ENCODE data around the gene VAV1. TPM values are rescaled to one million over a fixed set of nuclear protein-coding genes. Genes with fewer than 3 reads are reported as not detected.

Gene VAV1
- polyA plus RNA-seq, 1 donor from 2014 or later: not detected

DNA sequence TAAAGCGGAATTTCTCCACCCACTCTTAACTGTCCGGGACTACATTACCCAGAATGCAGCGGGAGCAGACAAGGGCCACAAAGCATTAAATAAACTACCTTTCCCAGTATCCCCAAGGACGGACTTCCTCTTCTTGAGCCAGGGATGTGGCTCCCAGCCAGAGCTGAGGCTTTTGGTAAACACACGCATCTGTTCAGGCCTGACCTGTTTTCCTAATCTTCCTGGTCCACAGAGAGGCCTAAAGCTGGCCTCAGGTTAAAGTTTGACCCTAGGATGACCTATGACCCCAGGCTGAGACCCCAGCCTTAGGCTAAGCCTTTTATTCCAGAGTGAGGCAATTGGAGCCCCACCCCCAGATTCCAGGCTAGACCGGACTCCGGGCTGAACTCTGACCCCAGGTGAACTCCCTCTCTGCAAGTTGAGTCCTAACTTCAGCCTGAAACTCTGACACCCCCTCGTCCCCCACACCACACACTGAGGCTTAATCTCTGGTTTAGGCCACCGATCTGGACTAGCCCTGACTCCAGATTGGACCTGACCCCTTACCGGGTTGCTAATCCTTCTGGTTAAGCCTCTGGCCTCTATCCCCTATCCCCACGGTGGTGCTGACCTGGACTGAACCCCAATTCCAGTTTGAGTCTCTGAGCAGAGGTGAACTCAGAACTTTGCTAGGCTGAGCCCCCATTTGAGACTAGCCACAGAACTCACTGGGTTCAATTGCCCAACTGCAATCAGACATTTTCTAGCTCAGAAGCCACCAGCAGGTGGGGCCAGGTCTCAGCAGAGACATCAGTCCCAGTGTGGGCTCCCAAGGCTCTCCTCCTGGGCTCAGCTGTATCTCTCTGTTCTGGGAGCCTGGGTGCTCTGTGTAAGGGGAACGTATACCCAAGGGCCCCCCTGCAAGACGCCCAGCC, 34.4 kb upstream of the VAV1 start:
- TF ChIP-seq RAD21 (conservative IDR thresholded peaks at IDR 0.05) (peak; percentile 38), SMC3 (conservative IDR thresholded peaks at IDR 0.05; ENCODE audit: poor library complexity) (peak; percentile 57), TAF1 (IDR thresholded peaks at IDR 0.05; ENCODE audit: low read depth) (no peak), POLR2AphosphoS5 (IDR thresholded peaks at IDR 0.05) (no peak), MXI1 (conservative IDR thresholded peaks at IDR 0.05; ENCODE audit: poor library complexity, severe bottlenecking) (no peak), EP300 (conservative IDR thresholded peaks at IDR 0.05; ENCODE audit: poor library complexity, severe bottlenecking) (no peak), EZH2 (IDR thresholded peaks at IDR 0.05; ENCODE audit: borderline replicate concordance, insufficient read depth, low read length, poor library complexity, severe bottlenecking) (no peak)
- TF ChIP-seq, protein P1, sequence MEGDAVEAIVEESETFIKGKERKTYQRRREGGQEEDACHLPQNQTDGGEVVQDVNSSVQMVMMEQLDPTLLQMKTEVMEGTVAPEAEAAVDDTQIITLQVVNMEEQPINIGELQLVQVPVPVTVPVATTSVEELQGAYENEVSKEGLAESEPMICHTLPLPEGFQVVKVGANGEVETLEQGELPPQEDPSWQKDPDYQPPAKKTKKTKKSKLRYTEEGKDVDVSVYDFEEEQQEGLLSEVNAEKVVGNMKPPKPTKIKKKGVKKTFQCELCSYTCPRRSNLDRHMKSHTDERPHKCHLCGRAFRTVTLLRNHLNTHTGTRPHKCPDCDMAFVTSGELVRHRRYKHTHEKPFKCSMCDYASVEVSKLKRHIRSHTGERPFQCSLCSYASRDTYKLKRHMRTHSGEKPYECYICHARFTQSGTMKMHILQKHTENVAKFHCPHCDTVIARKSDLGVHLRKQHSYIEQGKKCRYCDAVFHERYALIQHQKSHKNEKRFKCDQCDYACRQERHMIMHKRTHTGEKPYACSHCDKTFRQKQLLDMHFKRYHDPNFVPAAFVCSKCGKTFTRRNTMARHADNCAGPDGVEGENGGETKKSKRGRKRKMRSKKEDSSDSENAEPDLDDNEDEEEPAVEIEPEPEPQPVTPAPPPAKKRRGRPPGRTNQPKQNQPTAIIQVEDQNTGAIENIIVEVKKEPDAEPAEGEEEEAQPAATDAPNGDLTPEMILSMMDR (IDR thresholded peaks at IDR 0.05; ENCODE audit: poor library complexity, severe bottlenecking): peak; percentile 65
- TF ChIP-seq, protein P2, sequence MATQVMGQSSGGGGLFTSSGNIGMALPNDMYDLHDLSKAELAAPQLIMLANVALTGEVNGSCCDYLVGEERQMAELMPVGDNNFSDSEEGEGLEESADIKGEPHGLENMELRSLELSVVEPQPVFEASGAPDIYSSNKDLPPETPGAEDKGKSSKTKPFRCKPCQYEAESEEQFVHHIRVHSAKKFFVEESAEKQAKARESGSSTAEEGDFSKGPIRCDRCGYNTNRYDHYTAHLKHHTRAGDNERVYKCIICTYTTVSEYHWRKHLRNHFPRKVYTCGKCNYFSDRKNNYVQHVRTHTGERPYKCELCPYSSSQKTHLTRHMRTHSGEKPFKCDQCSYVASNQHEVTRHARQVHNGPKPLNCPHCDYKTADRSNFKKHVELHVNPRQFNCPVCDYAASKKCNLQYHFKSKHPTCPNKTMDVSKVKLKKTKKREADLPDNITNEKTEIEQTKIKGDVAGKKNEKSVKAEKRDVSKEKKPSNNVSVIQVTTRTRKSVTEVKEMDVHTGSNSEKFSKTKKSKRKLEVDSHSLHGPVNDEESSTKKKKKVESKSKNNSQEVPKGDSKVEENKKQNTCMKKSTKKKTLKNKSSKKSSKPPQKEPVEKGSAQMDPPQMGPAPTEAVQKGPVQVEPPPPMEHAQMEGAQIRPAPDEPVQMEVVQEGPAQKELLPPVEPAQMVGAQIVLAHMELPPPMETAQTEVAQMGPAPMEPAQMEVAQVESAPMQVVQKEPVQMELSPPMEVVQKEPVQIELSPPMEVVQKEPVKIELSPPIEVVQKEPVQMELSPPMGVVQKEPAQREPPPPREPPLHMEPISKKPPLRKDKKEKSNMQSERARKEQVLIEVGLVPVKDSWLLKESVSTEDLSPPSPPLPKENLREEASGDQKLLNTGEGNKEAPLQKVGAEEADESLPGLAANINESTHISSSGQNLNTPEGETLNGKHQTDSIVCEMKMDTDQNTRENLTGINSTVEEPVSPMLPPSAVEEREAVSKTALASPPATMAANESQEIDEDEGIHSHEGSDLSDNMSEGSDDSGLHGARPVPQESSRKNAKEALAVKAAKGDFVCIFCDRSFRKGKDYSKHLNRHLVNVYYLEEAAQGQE (IDR thresholded peaks at IDR 0.05; ENCODE audit: borderline replicate concordance): no peak
- no peaks in the 10 kb centered on the region for H3K9me2 ChIP-seq (ENCODE audit: insufficient read depth, low read length)
- H3K36me3 ChIP-seq (ENCODE audit: insufficient read depth, low read length): no peaks in the 10 kb centered on the region
- H3K79me2 ChIP-seq (replicated peaks; ENCODE audit: insufficient read depth, low read length): no peaks in the 10 kb centered on the region
- peak overlapping the region; percentile 38 for H3K9ac ChIP-seq (ENCODE audit: low read length)
- peak overlapping the region; percentile 33 for H3K4me3 ChIP-seq (ENCODE audit: low read length)
- H3F3A ChIP-seq (ENCODE audit: insufficient read depth, low read length, poor library complexity, severe bottlenecking): no peaks in the 10 kb centered on the region
- H3K9me3 ChIP-seq (ENCODE audit: low read length): no peaks in the 10 kb centered on the region
- H3K27ac ChIP-seq (ENCODE audit: low read length): peak overlapping the region; percentile 61
- H3K4me2 ChIP-seq (ENCODE audit: low read length): no peak overlapping the region
- no peaks in the 10 kb centered on the region for H4K20me1 ChIP-seq (ENCODE audit: insufficient read depth)
- H2AFZ ChIP-seq (ENCODE audit: low read depth, low read length): peak overlapping the region; percentile 17
- H3K27me3 ChIP-seq (ENCODE audit: insufficient read depth, low read depth, low read length): peaks cover 8% of the 10 kb centered on the region

DNA sequence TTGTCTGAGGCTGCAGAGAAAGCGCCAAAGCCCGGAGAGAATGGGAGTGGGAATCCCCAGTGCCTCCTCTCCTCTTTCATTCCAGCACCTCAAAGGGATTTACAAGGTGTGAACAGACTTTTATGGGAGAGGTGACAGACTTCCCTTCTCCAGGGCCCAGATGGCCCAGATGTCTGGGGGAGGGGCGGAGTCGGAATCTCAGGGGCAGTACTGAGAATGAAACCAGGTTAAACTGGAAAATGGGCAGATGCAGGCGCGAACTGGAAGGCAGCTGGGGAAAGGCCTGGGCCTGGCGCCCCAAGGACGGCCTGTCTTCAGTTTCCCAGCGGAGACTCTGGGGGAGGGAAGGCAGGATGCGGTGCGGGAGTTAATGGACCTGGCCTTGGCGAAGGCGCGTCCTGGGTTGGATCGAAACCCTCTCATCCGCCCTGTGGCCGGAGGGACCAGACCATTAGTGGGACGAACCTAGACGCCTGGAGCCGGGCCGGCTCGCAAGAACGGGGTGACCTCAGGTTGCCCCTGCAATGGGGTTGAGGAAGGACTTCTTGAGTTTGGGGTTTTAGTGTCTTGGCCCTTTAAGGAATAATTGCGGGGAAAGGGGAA, 33.6 kb upstream of the VAV1 start:
- Histone ChIP-seq H3K36me3 (ENCODE audit: insufficient read depth, low read length) (no peaks in the 10 kb centered on the region), H3K9ac (ENCODE audit: low read length) (peak overlapping the region; percentile 38), H3K4me2 (ENCODE audit: low read length) (no peak overlapping the region), H3K9me3 (ENCODE audit: low read length) (no peaks in the 10 kb centered on the region), H3K4me3 (ENCODE audit: low read length) (peak overlapping the region; percentile 60), H3F3A (ENCODE audit: insufficient read depth, low read length, poor library complexity, severe bottlenecking) (no peaks in the 10 kb centered on the region), H3K27me3 (ENCODE audit: insufficient read depth, low read depth, low read length) (peaks cover 8% of the 10 kb centered on the region), H3K9me2 (ENCODE audit: insufficient read depth, low read length) (no peaks in the 10 kb centered on the region), H3K79me2 (replicated peaks; ENCODE audit: insufficient read depth, low read length) (no peaks in the 10 kb centered on the region), H3K27ac (ENCODE audit: low read length) (no peak overlapping the region), H2AFZ (ENCODE audit: low read depth, low read length) (peak overlapping the region; percentile 56), H4K20me1 (ENCODE audit: insufficient read depth) (no peaks in the 10 kb centered on the region)
- TF ChIP-seq EP300 (conservative IDR thresholded peaks at IDR 0.05; ENCODE audit: poor library complexity, severe bottlenecking): no peak
- TF ChIP-seq, protein P1 (IDR thresholded peaks at IDR 0.05; ENCODE audit: poor library complexity, severe bottlenecking): peak; percentile 7
